Measurements from ENCODE around the gene STARD3NL. TPM values are rescaled to one million over a fixed set of nuclear protein-coding genes. Genes with fewer than 3 reads are reported as not detected.

STARD3NL gene
- polyA plus RNA-seq, 3 donors: 36.6 to 100 (median 86.8) TPM

DNA sequence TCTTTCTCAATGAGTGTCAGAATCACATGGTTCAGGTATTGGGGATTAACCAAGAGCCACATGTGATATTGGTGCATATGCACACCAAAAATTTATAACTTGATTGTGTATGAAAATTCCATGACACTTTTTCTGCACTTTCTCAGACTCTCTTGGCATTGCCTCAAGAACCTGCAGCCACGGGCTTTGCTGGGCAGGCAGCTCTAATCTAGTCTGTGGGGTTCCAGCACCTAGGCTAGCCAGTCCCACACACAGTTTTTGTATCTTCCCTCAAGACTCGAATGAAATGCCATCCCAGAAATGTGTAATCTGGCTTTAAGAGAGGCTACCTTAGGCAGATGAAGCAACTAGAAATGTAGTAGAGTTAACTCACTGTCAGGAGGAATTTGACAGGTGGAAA is 21.7 kb downstream of the STARD3NL start:
- Mint-ChIP-seq H3K9me3 (peaks cover 0 to 3% (median 0%) of the 10 kb centered on the region in 7 donors), H3K27me3 (ENCODE audit: low read depth in 3 of 3) (peaks cover 0 to 3% (median 0%) of the 10 kb centered on the region in 3 donors), H3K4me1 (peaks cover 34% of the 10 kb centered on the region), H3K4me3 (no peak overlapping the region), H3K27ac (peak overlapping the region in 1 of 7 donors; percentile 7), H3K36me3 (peaks cover 12 to 21% of the 10 kb centered on the region in 2 donors)
- Histone ChIP-seq H2AFZ (ENCODE audit: insufficient read depth, low read depth, low read length, poor library complexity, severe bottlenecking) (no peak overlapping the region), H3K4me1 (ENCODE audit: control insufficient read depth in 1 of 2, insufficient read depth in 2 of 2, low read length in 2 of 2) (peaks cover 4 to 14% of the 10 kb centered on the region in 2 donors), H3K27ac (ENCODE audit: low read depth in 1 of 2, low read length in 2 of 2) (peak overlapping the region in 1 of 2 donors; percentile 31), H3K9ac (ENCODE audit: insufficient read depth, low read length, poor library complexity, severe bottlenecking) (no peak overlapping the region), H3K79me2 (ENCODE audit: insufficient read depth, low read length) (peaks cover 66% of the 10 kb centered on the region), H3K4me2 (replicated peaks; ENCODE audit: extremely low read depth, low read length, poor library complexity, severe bottlenecking) (no peak overlapping the region), H4K20me1 (ENCODE audit: insufficient read depth, low read length) (peaks cover 61% of the 10 kb centered on the region), H3K4me3 (replicated peaks in 1 of 3; ENCODE audit: low read depth in 2 of 3, low read length in 3 of 3) (no peak overlapping the region), H3K27me3 (ENCODE audit: control insufficient read depth in 2 of 2, insufficient read depth in 2 of 2, low read length in 2 of 2) (no peaks in the 10 kb centered on the region), H3K9me3 (replicated peaks in 1 of 2; ENCODE audit: control insufficient read depth in 1 of 2, insufficient read depth in 1 of 2, low read length in 2 of 2) (no peaks in the 10 kb centered on the region), H3K36me3 (replicated peaks in 1 of 2; ENCODE audit: control insufficient read depth in 1 of 2, insufficient read depth in 2 of 2, low read length in 2 of 2) (peaks cover 0 to 8% of the 10 kb centered on the region in 2 donors)
- 100% methylated on average over 1 of the region's 2 CpGs for WGBS (ENCODE audit: insufficient coverage)
- intact Hi-C loops (cut with micrococcal nuclease): no loop called here
- no peak for TF ChIP-seq CTCF (IDR thresholded peaks at IDR 0.05)
- DNase-seq: no peak

DNA sequence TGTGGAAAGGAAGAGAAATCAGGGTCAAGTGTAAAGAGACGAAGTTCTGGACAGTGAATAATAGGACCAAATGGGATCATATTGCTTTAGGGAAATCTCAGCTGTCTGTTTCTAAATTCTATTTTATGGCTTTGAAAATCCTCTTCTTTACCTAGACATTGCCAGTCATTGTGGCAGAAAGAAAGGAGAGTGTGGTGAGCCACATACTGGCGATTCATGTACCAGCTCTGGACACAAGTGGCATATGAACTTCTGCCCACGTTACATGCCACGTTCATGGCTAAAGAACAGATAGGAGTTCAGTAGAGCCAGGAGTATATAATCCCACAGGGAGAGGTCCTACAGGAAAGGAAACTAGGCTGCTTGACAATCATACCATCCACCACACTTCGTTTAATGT is 28.0 kb downstream of the STARD3NL start:
- H3K27ac Mint-ChIP-seq: no peak overlapping the region
- Histone ChIP-seq H2AFZ (ENCODE audit: insufficient read depth, low read depth, low read length, poor library complexity, severe bottlenecking) (no peak overlapping the region), H3K4me1 (ENCODE audit: control insufficient read depth in 1 of 2, insufficient read depth in 2 of 2, low read length in 2 of 2) (no peaks in the 10 kb centered on the region), H3K79me2 (ENCODE audit: insufficient read depth, low read length) (peaks cover 11% of the 10 kb centered on the region), H4K20me1 (ENCODE audit: insufficient read depth, low read length) (peaks cover 15% of the 10 kb centered on the region), H3K27me3 (ENCODE audit: control insufficient read depth in 2 of 2, insufficient read depth in 2 of 2, low read length in 2 of 2) (no peaks in the 10 kb centered on the region), H3K9me3 (replicated peaks in 1 of 2; ENCODE audit: control insufficient read depth in 1 of 2, insufficient read depth in 1 of 2, low read length in 2 of 2) (no peaks in the 10 kb centered on the region), H3K9ac (ENCODE audit: insufficient read depth, low read length, poor library complexity, severe bottlenecking) (no peak overlapping the region), H3K36me3 (replicated peaks in 1 of 2; ENCODE audit: control insufficient read depth in 1 of 2, insufficient read depth in 2 of 2, low read length in 2 of 2) (peaks cover 13 to 36% of the 10 kb centered on the region in 2 donors), H3K4me2 (replicated peaks; ENCODE audit: extremely low read depth, low read length, poor library complexity, severe bottlenecking) (no peak overlapping the region), H3K27ac (ENCODE audit: low read depth in 1 of 2, low read length in 2 of 2) (no peak overlapping the region), H3K4me3 (replicated peaks in 1 of 3; ENCODE audit: low read depth in 2 of 3, low read length in 3 of 3) (no peak overlapping the region)
- H3K4me1 Mint-ChIP-seq: peaks cover under 1% of the 10 kb centered on the region
- intact Hi-C loops (cut with micrococcal nuclease): no loop called here
- H3K4me3 Mint-ChIP-seq: no peak overlapping the region
- H3K27me3 Mint-ChIP-seq (ENCODE audit: low read depth in 3 of 3): peaks cover 0 to 2% (median 0%) of the 10 kb centered on the region in 3 donors
- no peak for TF ChIP-seq CTCF (IDR thresholded peaks at IDR 0.05)
- H3K9me3 Mint-ChIP-seq: peaks cover 0 to 3% (median 0%) of the 10 kb centered on the region in 7 donors
- 17% methylated on average over 1 of the region's 5 CpGs for WGBS (ENCODE audit: insufficient coverage)
- no peak for DNase-seq
- H3K36me3 Mint-ChIP-seq: peaks cover 34 to 48% of the 10 kb centered on the region in 2 donors
